ENCODE measurements around the gene FAM120C.

The FAM120C gene

DNA sequence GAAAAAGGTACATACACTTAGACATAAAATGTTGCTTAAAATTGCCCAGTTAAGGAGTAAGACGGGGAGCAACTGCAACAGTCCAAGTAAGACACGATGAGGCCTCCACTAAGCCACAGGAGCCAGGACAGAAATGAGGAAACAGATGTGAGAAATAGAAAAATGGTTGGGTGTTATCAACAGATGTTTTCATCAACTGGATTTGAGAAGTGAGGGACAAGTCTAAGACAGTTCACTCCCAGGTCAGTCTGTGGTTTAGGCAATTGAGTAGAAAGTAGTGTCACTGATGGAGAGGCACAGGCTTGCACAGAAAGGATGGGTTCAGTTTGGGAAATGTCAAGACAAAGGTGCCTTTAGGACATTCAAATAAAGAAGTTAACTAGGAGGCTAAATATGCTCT, 115.3 kb downstream of the FAM120C start:
- no peak overlapping the region for H3K4me3 ChIP-seq (ENCODE audit: insufficient read depth, low read length, poor library complexity, severe bottlenecking)
- H3F3A ChIP-seq (ENCODE audit: insufficient read depth) = no peaks in the 10 kb centered on the region
- no peaks in the 10 kb centered on the region for H3K9me3 ChIP-seq (ENCODE audit: insufficient read depth, low read length)
- H3K36me3 ChIP-seq (ENCODE audit: low read length) = no peaks in the 10 kb centered on the region
- H3K9me2 ChIP-seq (replicated peaks; ENCODE audit: insufficient read depth, low read length) = no peaks in the 10 kb centered on the region
- no peaks in the 10 kb centered on the region for H4K20me1 ChIP-seq (ENCODE audit: low read depth, low read length)
- no peaks in the 10 kb centered on the region for H3K79me2 ChIP-seq (ENCODE audit: insufficient read depth, low read length)
- H3K9ac ChIP-seq (ENCODE audit: low read length) = no peak overlapping the region
- TF ChIP-seq CTCF (IDR thresholded peaks at IDR 0.05; ENCODE audit: insufficient read depth, low read length, poor library complexity, severe bottlenecking) (no peak), EZH2phosphoT487 (conservative IDR thresholded peaks at IDR 0.05; ENCODE audit: low read length) (no peak)
- H3K27me3 ChIP-seq (ENCODE audit: low read length) = no peaks in the 10 kb centered on the region
- no peak overlapping the region for H3K27ac ChIP-seq (ENCODE audit: low read depth, low read length)
- no peak overlapping the region for H3K4me2 ChIP-seq (ENCODE audit: low read depth, low read length, poor library complexity, severe bottlenecking)
- H2AFZ ChIP-seq (ENCODE audit: low read depth, low read length, severe bottlenecking) = no peak overlapping the region

DNA sequence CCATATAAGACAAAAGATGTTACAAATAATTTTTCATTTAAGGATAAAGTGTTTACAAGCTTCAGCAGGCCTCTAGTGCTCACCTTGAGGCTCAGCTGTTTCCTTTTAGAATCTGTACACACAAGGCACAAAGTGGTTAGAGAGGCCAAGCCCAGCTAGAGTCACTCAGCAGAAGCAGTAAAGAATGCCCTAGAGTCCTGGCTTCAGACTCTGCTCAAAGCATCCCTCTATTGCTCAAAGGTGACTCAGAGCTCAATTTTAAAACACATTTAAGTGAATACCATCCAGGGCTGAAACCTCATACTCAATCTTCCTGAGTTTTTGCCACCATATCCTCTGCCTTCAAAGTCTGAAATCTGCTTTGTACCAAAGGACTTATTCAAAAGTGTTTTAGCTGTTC, 116.2 kb downstream of the FAM120C start:
- no peak for TF ChIP-seq CTCF (IDR thresholded peaks at IDR 0.05; ENCODE audit: insufficient read depth, low read length, poor library complexity, severe bottlenecking)
- no peak for TF ChIP-seq EZH2phosphoT487 (conservative IDR thresholded peaks at IDR 0.05; ENCODE audit: low read length)
- no peak overlapping the region for H3K4me3 ChIP-seq (ENCODE audit: insufficient read depth, low read length, poor library complexity, severe bottlenecking)
- no peak overlapping the region for H2AFZ ChIP-seq (ENCODE audit: low read depth, low read length, severe bottlenecking)
- H3K36me3 ChIP-seq (ENCODE audit: low read length) = no peaks in the 10 kb centered on the region
- no peaks in the 10 kb centered on the region for H4K20me1 ChIP-seq (ENCODE audit: low read depth, low read length)
- no peaks in the 10 kb centered on the region for H3K9me3 ChIP-seq (ENCODE audit: insufficient read depth, low read length)
- no peaks in the 10 kb centered on the region for H3K9me2 ChIP-seq (replicated peaks; ENCODE audit: insufficient read depth, low read length)
- no peaks in the 10 kb centered on the region for H3K79me2 ChIP-seq (ENCODE audit: insufficient read depth, low read length)
- H3K4me2 ChIP-seq (ENCODE audit: low read depth, low read length, poor library complexity, severe bottlenecking) = no peak overlapping the region
- H3K9ac ChIP-seq (ENCODE audit: low read length) = no peak overlapping the region
- H3F3A ChIP-seq (ENCODE audit: insufficient read depth) = no peaks in the 10 kb centered on the region
- H3K27ac ChIP-seq (ENCODE audit: low read depth, low read length) = no peak overlapping the region
- H3K27me3 ChIP-seq (ENCODE audit: low read length) = no peaks in the 10 kb centered on the region

DNA sequence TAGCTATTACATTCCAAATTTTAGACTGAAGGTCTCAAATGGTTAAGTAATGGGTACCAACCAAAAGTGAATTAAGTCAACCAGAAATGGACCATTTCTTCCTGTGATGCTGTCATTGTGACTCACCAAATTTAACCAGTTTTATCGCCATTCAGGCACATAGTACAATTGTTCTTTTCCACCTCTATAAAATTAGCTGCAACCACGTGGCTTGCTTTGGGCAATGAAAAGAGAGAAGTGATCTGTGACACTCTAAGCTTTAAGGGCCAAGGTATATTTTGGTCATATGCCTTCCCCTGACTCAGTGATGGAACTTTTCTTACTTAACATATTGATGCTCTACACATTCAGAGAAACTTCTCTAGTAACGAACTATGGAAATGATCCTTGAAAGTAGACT, 118.5 kb downstream of the FAM120C start:
- no peak for TF ChIP-seq CTCF (IDR thresholded peaks at IDR 0.05; ENCODE audit: insufficient read depth, low read length, poor library complexity, severe bottlenecking)
- no peak overlapping the region for H3K4me3 ChIP-seq (ENCODE audit: insufficient read depth, low read length, poor library complexity, severe bottlenecking)
- H2AFZ ChIP-seq (ENCODE audit: low read depth, low read length, severe bottlenecking) = no peak overlapping the region
- no peak overlapping the region for H3K27ac ChIP-seq (ENCODE audit: low read depth, low read length)
- H3K9me2 ChIP-seq (replicated peaks; ENCODE audit: insufficient read depth, low read length) = no peaks in the 10 kb centered on the region
- no peaks in the 10 kb centered on the region for H3K36me3 ChIP-seq (ENCODE audit: low read length)
- no peak overlapping the region for H3K4me2 ChIP-seq (ENCODE audit: low read depth, low read length, poor library complexity, severe bottlenecking)
- no peak overlapping the region for H3K9ac ChIP-seq (ENCODE audit: low read length)
- no peaks in the 10 kb centered on the region for H3K27me3 ChIP-seq (ENCODE audit: low read length)
- no peaks in the 10 kb centered on the region for H3K79me2 ChIP-seq (ENCODE audit: insufficient read depth, low read length)
- no peaks in the 10 kb centered on the region for H4K20me1 ChIP-seq (ENCODE audit: low read depth, low read length)
- H3K9me3 ChIP-seq (ENCODE audit: insufficient read depth, low read length) = no peaks in the 10 kb centered on the region
- H3F3A ChIP-seq (ENCODE audit: insufficient read depth) = no peaks in the 10 kb centered on the region

- Histone ChIP-seq H3K4me3 (ENCODE audit: insufficient read depth, low read length, poor library complexity, severe bottlenecking) (no peak overlapping the region), H3F3A (ENCODE audit: insufficient read depth) (no peaks in the 10 kb centered on the region), H3K27ac (ENCODE audit: low read depth, low read length) (no peak overlapping the region), H3K27me3 (ENCODE audit: low read length) (no peaks in the 10 kb centered on the region), H3K9ac (ENCODE audit: low read length) (no peak overlapping the region), H3K4me2 (ENCODE audit: low read depth, low read length, poor library complexity, severe bottlenecking) (no peak overlapping the region), H3K9me3 (ENCODE audit: insufficient read depth, low read length) (no peaks in the 10 kb centered on the region), H3K9me2 (replicated peaks; ENCODE audit: insufficient read depth, low read length) (no peaks in the 10 kb centered on the region), H2AFZ (ENCODE audit: low read depth, low read length, severe bottlenecking) (no peak overlapping the region), H4K20me1 (ENCODE audit: low read depth, low read length) (no peaks in the 10 kb centered on the region), H3K36me3 (ENCODE audit: low read length) (no peaks in the 10 kb centered on the region), H3K79me2 (ENCODE audit: insufficient read depth, low read length) (no peaks in the 10 kb centered on the region)
- TF ChIP-seq CTCF (IDR thresholded peaks at IDR 0.05; ENCODE audit: insufficient read depth, low read length, poor library complexity, severe bottlenecking) (no peak), EZH2phosphoT487 (conservative IDR thresholded peaks at IDR 0.05; ENCODE audit: low read length) (no peak)
Observed at GRCh38 chrX:54063361-54063760, 119.7 kb downstream of the FAM120C start.
